BJ (cell line): Measurements from ENCODE around the gene ACSS2. TPM values are rescaled to one million over a fixed set of nuclear protein-coding genes. Genes with fewer than 3 reads are reported as not detected.

ENCODE experiments used
- CTCF ChIA-PET: fragments of 350-600 bp; formaldehyde crosslinking; extraction: SDS; loops from one replicate; lab custom pipeline; 2021; ENCODE audit warnings: antibody characterized with exemption, inconsistent platforms; lab: Yijun Ruan, JAX
- POLR2A ChIA-PET: fragments of 300-600 bp; sonication (Branson Sonifier 250); formaldehyde crosslinking; extraction: SDS; loops from one replicate; lab custom pipeline; 2021; ENCODE audit warnings: antibody characterized with exemption; lab: Charles Lee
- DNase-seq: peaks from one replicate; pipeline ENCODE4 v3.0.0-alpha.2; 2011; ENCODE audit warnings: low read depth
- H3K27me3 ChIP-seq: 2 replicates; pipeline ENCODE4 v1.6.0; 2011; ENCODE audit warnings: low read length; ENCODE audit not compliant: control insufficient read depth, insufficient read depth
- H3K36me3 ChIP-seq: 2 replicates; pipeline ENCODE4 v1.5.1; 2011; ENCODE audit warnings: low read length; ENCODE audit not compliant: control insufficient read depth, insufficient read depth
- H3K4me3 ChIP-seq: 2 replicates; pipeline ENCODE4 v1.5.1; 2011; ENCODE audit warnings: low read depth, mild to moderate bottlenecking, control low read depth, low read length
- CTCF ChIP-seq: IDR thresholded peaks from 2 replicates; pipeline ENCODE4 v1.5.1; 2011; ENCODE audit warnings: low read depth, mild to moderate bottlenecking, control low read depth, inconsistent platforms, low read length, moderate library complexity; ENCODE audit not compliant: insufficient read depth
- polyA plus RNA-seq: library from polyadenylated mRNA; depleted of rRNA; stranded (reverse); fragments of >200 nt; gene quantifications from 2 replicates; pipeline ENCODE4 v1.2.3, GENCODE V29; 2011

ACSS2 gene
- polyA plus RNA-seq, 1 experiment = 32.1 TPM

GRCh38 chr20:34941226-34941625, 64.8 kb downstream of the ACSS2 start:
- Histone ChIP-seq H3K36me3 (peaks cover 14% of the 10 kb centered on the region), H3K4me3 (no peak overlapping the region), H3K27me3 (no peaks in the 10 kb centered on the region)
- no peak for TF ChIP-seq CTCF
- ChIA-PET POLR2A (no interaction called here), CTCF (interaction anchor here (0.7 to 1.5 kb wide), 4 partner anchors 9 to 69 kb away, joined by 3 to 5 read pairs (median 4); partner anchors contain the start of gene GGT7)
- no peak for DNase-seq

- Histone ChIP-seq H3K27me3 (no peaks in the 10 kb centered on the region), H3K4me3 (no peak overlapping the region), H3K36me3 (peaks cover 10% of the 10 kb centered on the region)
- POLR2A ChIA-PET = no interaction called here
- no peak for DNase-seq
- CTCF ChIA-PET = interaction anchor here (0.5 to 2.6 kb wide), 3 partner anchors 68 to 408 kb away, joined by 3 to 16 read pairs (median 4); no protein-coding TSS in a partner anchor
- TF ChIP-seq CTCF = no peak
Observed at GRCh38 chr20:34942301-34942700, 65.9 kb downstream of the ACSS2 start.

GRCh38 chr20:34943808-34944567, 67.6 kb downstream of the ACSS2 start:
- POLR2A ChIA-PET = no interaction called here
- no peak for TF ChIP-seq CTCF
- Histone ChIP-seq H3K4me3 (no peak overlapping the region), H3K36me3 (peaks cover 7% of the 10 kb centered on the region), H3K27me3 (no peaks in the 10 kb centered on the region)
- CTCF ChIA-PET = interaction anchor here (1.2 to 2.6 kb wide), 4 partner anchors 9 to 70 kb away, joined by 3 to 16 read pairs (median 4); partner anchors contain the start of genes GSS and MYH7B
- no peak for DNase-seq

GRCh38 chr20:34945315-34946077, 69.1 kb downstream of the ACSS2 start:
- Histone ChIP-seq H3K4me3 (no peak overlapping the region), H3K36me3 (peaks cover 7% of the 10 kb centered on the region), H3K27me3 (no peaks in the 10 kb centered on the region)
- TF ChIP-seq CTCF = no peak
- DNase-seq = no peak
- POLR2A ChIA-PET = no interaction called here
- CTCF ChIA-PET = interaction anchor here (0.9 to 2.6 kb wide), 2 partner anchors 11 to 72 kb away, joined by 3 to 16 read pairs; no protein-coding TSS in a partner anchor

GRCh38 chr20:34946661-34947060, 70.2 kb downstream of the ACSS2 start:
- POLR2A ChIA-PET = no interaction called here
- no peak overlapping the region for H3K4me3 ChIP-seq
- no peak for DNase-seq

More at GRCh38 chr20:34946661-34947060, 70.2 kb downstream of the ACSS2 start:
- no peak for TF ChIP-seq CTCF
- CTCF ChIA-PET = interaction anchor here (0.6 to 1.1 kb wide), 3 partner anchors 72 to 359 kb away, joined by 3 to 7 read pairs (median 3); no protein-coding TSS in a partner anchor
- Histone ChIP-seq H3K36me3 (peaks cover 8% of the 10 kb centered on the region), H3K27me3 (no peaks in the 10 kb centered on the region)
